ENCODE data around the gene RANBP1.

Gene RANBP1

DNA sequence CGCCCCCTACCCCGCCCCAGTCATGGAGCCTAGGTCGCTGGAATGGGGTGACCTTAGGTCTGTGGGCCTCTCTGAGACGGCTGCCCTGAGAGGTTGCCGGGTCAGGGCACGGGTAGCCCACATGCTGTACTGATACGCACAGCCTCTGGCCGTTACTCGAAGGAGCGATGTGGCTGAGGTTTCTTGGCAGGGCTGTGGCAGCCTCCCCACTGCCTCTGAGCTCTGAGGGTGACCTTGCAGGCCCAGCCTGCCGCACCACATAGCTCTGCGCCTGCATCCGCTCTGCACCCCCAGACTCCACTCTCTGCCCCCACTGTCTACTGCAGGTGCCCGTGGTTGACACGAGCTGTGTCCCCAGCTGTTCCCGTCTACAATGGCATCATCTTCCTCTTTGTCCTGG lies 23.0 kb downstream of the RANBP1 start:
- ChIA-PET POLR2A (no interaction called here), CTCF (no interaction called here)
- no peak for DNase-seq (ENCODE audit: extremely low spot score)
- TF ChIP-seq TARDBP (IDR thresholded peaks at IDR 0.05) (no peak), L3MBTL2 (conservative IDR thresholded peaks at IDR 0.05) (no peak), HDGF (IDR thresholded peaks at IDR 0.05; ENCODE audit: borderline replicate concordance) (no peak), ZNF384 (IDR thresholded peaks at IDR 0.05) (no peak), FOXK2 (IDR thresholded peaks at IDR 0.05) (no peak), FOXM1 (IDR thresholded peaks at IDR 0.05; ENCODE audit: borderline replicate concordance) (no peak), FOXA1 (IDR thresholded peaks at IDR 0.05) (no peak), SP1 (IDR thresholded peaks at IDR 0.05) (no peak), SUZ12 (IDR thresholded peaks at IDR 0.05) (no peak)
- TF ChIP-seq, protein P1, sequence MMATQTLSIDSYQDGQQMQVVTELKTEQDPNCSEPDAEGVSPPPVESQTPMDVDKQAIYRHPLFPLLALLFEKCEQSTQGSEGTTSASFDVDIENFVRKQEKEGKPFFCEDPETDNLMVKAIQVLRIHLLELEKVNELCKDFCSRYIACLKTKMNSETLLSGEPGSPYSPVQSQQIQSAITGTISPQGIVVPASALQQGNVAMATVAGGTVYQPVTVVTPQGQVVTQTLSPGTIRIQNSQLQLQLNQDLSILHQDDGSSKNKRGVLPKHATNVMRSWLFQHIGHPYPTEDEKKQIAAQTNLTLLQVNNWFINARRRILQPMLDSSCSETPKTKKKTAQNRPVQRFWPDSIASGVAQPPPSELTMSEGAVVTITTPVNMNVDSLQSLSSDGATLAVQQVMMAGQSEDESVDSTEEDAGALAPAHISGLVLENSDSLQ (IDR thresholded peaks at IDR 0.05): no peak

DNA sequence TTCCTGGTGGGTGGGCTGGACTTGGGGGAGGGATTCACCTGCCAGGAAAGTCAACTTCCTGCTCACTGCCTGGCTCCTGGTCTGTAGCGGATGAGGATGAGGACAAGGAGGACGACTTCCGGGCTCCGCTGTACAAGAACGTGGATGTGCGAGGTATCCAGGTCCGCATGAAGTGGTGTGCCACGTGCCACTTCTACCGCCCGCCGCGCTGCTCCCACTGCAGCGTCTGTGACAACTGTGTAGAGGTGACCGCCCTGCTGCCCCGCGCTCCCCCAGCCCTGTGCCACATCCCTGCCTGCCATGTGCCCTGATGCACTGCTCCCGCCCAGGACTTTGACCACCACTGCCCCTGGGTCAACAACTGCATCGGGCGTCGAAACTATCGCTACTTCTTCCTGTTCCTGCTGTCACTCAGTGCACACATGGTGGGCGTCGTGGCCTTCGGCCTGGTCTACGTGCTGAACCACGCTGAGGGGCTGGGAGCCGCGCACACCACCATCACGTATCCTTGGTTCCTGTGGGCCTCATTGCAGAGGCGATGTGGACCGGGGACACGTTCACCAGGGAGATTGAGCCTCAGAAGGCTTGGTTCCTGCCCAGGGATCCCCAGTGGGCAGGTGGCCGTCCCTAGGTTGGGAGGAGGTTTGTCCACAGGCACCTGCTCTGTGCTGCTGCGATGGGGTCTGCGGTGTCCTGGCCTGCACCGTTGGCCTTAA lies 23.6 kb downstream of the RANBP1 start:
- POLR2A ChIA-PET: no interaction called here
- TF ChIP-seq NFRKB (IDR thresholded peaks at IDR 0.05) (no peak), FOXM1 (IDR thresholded peaks at IDR 0.05; ENCODE audit: borderline replicate concordance) (no peak)
- CTCF ChIA-PET: no interaction called here
- no peak for DNase-seq (ENCODE audit: extremely low spot score)

DNA sequence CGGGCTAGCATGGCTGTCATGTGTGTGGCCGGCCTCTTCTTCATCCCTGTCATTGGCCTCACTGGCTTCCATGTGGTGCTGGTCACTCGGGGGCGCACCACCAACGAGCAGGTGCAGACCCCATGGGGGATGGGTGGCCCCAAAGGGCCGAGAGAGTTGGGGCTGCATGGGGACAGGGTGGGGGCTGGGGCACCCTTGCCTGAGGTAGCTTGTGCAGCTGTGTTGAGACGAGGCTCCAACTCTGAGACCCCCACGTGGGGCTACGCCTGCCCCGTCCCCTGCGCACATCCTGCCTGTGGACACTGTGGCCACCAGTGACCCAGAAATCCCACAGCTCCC lies 24.2 kb downstream of the RANBP1 start:
- DNase-seq (ENCODE audit: extremely low spot score): no peak
- POLR2A ChIA-PET: no interaction called here
- CTCF ChIA-PET: no interaction called here
- TF ChIP-seq HDGF (IDR thresholded peaks at IDR 0.05; ENCODE audit: borderline replicate concordance): no peak
- TF ChIP-seq LEF1 (IDR thresholded peaks at IDR 0.05; ENCODE audit: borderline replicate concordance): no peak
- no peak for TF ChIP-seq ELF4 (IDR thresholded peaks at IDR 0.05)

DNA sequence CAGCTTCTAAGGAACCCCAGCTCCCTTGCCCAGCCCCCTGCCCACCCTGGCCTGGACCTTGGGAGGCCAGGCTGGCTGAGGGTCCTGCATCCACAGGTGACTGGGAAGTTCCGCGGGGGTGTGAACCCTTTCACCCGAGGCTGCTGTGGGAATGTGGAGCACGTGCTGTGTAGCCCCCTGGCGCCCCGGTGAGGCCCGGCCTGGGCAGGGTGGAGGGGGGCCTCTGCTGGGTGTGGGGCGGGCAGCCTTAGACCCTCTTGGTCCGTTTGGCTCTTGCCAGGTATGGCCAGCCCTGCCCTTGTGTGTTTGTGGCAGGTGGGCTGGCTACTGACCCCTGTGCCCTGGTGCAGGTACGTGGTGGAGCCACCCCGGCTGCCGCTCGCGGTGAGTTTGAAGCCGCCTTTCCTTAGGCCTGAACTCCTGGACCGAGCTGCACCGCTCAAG lies 24.6 kb downstream of the RANBP1 start:
- no peak for DNase-seq (ENCODE audit: extremely low spot score)
- TF ChIP-seq TARDBP (IDR thresholded peaks at IDR 0.05) (no peak), SUZ12 (IDR thresholded peaks at IDR 0.05) (no peak), FOXM1 (IDR thresholded peaks at IDR 0.05; ENCODE audit: borderline replicate concordance) (no peak)
- ChIA-PET CTCF (no interaction called here), POLR2A (no interaction called here)

DNA sequence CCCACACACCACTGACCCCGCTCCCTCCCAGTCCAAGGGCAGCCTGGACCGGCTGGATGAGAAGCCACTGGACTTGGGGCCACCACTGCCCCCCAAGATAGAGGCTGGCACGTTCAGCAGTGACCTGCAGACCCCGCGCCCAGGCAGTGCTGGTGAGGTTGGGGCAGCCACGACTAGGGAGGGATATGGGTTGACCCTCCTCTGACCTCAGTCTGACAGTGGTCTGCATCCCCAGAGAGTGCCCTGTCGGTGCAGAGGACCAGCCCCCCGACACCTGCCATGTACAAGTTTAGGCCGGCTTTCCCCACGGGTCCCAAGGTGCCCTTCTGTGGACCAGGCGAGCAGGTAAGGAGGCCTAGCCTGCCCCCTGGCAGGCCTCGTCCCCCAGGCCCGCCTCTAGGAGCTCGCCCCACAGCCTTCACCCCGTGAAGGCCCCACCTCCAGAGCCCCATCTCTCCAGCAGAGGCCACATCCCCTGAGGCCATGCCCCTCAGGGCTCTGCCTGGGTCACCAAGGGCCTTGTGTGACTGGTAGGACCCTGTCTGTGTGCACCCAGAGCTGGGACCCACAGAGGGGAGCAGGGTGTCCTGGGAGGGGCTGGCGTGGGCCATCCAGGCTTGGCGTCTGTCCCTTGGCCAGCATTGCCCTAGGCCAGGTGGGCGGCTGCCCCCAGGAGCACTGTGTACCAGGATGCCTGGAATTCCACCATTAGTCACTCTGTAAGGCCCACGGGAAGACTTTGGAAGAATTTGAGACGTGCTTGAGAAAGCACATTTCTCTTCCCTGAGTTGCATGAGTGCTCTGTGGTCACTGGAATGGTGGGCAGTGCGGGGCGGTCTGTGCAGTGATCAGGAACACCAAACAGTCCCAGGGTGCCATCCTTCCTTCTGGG lies 25.5 kb downstream of the RANBP1 start:
- TF ChIP-seq FOXA1 (IDR thresholded peaks at IDR 0.05): no peak
- TF ChIP-seq BHLHE40 (IDR thresholded peaks at IDR 0.05; ENCODE audit: borderline replicate concordance): no peak
- TF ChIP-seq L3MBTL2 (conservative IDR thresholded peaks at IDR 0.05): no peak
- TF ChIP-seq LEF1 (IDR thresholded peaks at IDR 0.05; ENCODE audit: borderline replicate concordance): no peak
- no peak for TF ChIP-seq ARNT (IDR thresholded peaks at IDR 0.05)
- no peak for TF ChIP-seq ZNF384 (IDR thresholded peaks at IDR 0.05)
- TF ChIP-seq HDGF (IDR thresholded peaks at IDR 0.05; ENCODE audit: borderline replicate concordance): no peak
- TF ChIP-seq FOXM1 (IDR thresholded peaks at IDR 0.05; ENCODE audit: borderline replicate concordance): no peak
- no peak for TF ChIP-seq CTBP1 (IDR thresholded peaks at IDR 0.05; ENCODE audit: borderline replicate concordance)
- no peak for TF ChIP-seq TARDBP (IDR thresholded peaks at IDR 0.05)
- TF ChIP-seq FOXK2 (IDR thresholded peaks at IDR 0.05): no peak
- TF ChIP-seq NFRKB (IDR thresholded peaks at IDR 0.05): no peak
- TF ChIP-seq, protein P1 (IDR thresholded peaks at IDR 0.05): no peak
- TF ChIP-seq SP1 (IDR thresholded peaks at IDR 0.05): no peak
- no peak for TF ChIP-seq ELF4 (IDR thresholded peaks at IDR 0.05)
- CTCF ChIA-PET: no interaction called here
- POLR2A ChIA-PET: no interaction called here
- no peak for DNase-seq (ENCODE audit: extremely low spot score)

DNA sequence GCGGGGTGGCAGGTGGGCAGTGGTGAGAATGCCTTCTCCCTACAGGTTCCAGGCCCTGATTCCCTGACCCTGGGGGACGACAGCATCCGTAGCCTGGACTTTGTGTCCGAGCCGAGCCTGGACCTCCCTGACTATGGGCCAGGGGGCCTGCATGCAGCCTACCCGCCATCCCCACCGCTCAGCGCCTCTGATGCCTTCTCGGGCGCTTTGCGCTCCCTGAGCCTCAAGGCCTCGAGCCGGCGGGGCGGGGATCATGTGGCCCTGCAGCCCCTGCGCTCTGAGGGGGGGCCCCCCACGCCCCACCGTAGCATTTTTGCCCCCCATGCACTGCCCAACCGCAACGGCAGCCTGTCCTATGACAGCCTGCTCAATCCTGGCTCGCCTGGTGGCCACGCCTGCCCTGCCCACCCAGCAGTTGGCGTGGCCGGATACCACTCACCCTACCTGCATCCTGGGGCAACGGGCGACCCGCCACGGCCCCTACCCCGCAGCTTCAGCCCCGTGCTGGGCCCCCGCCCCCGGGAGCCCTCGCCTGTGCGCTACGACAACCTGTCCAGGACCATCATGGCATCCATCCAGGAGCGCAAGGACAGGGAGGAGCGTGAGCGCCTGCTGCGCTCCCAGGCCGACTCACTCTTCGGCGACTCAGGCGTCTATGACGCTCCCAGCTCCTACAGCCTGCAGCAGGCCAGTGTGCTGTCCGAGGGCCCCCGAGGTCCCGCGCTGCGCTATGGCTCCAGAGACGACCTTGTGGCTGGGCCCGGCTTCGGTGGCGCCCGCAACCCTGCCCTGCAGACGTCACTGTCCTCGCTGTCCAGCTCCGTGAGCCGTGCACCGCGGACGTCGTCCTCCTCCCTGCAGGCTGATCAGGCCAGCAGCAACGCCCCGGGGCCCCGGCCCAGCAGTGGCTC lies 27.1 kb downstream of the RANBP1 start:
- TF ChIP-seq FOXA1 (IDR thresholded peaks at IDR 0.05) (no peak), SUZ12 (IDR thresholded peaks at IDR 0.05) (no peak), FOXM1 (IDR thresholded peaks at IDR 0.05; ENCODE audit: borderline replicate concordance) (no peak), ARNT (IDR thresholded peaks at IDR 0.05) (no peak), ZNF384 (IDR thresholded peaks at IDR 0.05) (no peak), LEF1 (IDR thresholded peaks at IDR 0.05; ENCODE audit: borderline replicate concordance) (no peak), ELF4 (IDR thresholded peaks at IDR 0.05) (no peak), TARDBP (IDR thresholded peaks at IDR 0.05) (no peak), HDGF (IDR thresholded peaks at IDR 0.05; ENCODE audit: borderline replicate concordance) (no peak), CTBP1 (IDR thresholded peaks at IDR 0.05; ENCODE audit: borderline replicate concordance) (no peak), FOXK2 (IDR thresholded peaks at IDR 0.05) (no peak)
- DNase-seq (ENCODE audit: extremely low spot score): no peak
- POLR2A ChIA-PET: no interaction called here
- CTCF ChIA-PET: no interaction called here

Data from HEK293T (cell line).